Non-pigmented ciliary epithelial cell (primary cell): ENCODE measurements around the gene ZP1.
A peak's percentile ranks its signal among the peaks of the same experiment; 100 is the strongest.
"Not testable (repeated sequence)": the region's sequence is repeated elsewhere in the genome, so short reads cannot be mapped to it uniquely, and the experiment has no call there.

Source experiments
- DNase-seq: peaks from one replicate; pipeline ENCODE4 v3.0.0-alpha.2; 2010; ENCODE audit warnings: low read depth

ZP1 gene, protein sequence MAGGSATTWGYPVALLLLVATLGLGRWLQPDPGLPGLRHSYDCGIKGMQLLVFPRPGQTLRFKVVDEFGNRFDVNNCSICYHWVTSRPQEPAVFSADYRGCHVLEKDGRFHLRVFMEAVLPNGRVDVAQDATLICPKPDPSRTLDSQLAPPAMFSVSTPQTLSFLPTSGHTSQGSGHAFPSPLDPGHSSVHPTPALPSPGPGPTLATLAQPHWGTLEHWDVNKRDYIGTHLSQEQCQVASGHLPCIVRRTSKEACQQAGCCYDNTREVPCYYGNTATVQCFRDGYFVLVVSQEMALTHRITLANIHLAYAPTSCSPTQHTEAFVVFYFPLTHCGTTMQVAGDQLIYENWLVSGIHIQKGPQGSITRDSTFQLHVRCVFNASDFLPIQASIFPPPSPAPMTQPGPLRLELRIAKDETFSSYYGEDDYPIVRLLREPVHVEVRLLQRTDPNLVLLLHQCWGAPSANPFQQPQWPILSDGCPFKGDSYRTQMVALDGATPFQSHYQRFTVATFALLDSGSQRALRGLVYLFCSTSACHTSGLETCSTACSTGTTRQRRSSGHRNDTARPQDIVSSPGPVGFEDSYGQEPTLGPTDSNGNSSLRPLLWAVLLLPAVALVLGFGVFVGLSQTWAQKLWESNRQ

DNA sequence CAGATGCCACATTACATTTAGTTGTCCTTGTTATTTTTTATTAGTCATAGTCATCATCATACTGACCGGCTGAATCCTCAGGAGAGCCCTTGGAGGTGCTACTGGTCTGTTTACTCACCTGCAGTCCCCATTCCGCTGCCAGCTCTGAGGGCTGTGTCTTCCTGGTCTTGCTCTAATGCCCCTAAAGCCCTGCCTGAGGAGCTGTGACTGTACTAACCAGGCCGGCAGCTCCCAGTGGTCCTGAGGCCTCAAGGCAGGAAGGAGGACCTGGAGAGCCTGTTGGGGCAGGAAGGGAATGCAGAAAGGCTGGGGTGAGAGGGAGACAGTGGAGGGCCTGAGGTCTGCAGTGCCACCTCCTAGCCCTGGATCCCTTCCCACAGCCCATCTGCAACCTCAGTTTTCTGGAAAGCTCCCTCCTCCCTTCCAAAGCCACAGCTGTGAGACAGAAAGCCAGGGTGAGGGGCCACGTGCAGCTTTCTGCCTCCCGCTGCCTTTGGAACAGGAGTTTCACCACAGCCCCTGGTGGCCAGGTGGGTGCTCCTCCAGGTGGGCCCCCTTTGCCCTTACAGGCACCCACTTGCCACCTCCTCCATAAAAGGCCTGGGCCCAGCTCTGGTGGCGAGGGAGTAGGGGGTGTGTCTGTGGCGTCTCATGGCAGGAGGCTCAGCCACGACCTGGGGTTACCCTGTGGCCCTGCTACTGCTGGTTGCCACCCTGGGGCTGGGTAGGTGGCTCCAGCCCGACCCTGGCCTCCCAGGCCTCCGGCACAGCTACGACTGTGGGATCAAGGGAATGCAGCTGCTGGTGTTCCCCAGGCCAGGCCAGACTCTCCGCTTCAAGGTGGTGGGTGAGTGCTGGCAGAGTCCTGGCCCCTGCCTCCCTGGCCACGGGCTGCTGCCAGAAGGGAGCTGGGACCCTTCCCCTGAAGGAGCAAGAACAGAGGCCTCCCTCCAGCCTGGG is at the start of gene ZP1:
Gene ZP1 (plus strand): TSS at position 632 of the 960 bp plus-strand sequence. CDS start 20 bp downstream, at position 652.
- no peak for DNase-seq

DNA sequence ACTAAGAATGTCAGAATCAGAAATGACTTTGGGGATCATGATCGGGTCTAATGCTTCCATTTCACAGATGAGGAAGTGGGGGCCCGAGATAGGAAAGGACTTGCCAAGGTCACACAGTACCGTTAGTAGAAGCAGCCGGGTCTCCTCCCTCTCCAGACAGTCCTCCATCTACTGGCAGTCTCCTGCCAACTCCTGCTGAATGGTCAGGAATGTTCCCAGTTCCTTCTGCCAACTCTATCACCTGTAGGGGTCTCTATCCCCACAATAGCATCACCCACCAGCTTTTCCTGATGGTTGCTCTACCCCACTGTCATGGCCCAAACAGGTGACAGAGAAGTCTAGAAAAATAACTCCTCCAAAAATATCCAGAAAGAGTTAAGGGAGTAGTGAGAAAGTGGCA is 49.3 kb upstream of the ZP1 start:
- DNase-seq: no peak

DNA sequence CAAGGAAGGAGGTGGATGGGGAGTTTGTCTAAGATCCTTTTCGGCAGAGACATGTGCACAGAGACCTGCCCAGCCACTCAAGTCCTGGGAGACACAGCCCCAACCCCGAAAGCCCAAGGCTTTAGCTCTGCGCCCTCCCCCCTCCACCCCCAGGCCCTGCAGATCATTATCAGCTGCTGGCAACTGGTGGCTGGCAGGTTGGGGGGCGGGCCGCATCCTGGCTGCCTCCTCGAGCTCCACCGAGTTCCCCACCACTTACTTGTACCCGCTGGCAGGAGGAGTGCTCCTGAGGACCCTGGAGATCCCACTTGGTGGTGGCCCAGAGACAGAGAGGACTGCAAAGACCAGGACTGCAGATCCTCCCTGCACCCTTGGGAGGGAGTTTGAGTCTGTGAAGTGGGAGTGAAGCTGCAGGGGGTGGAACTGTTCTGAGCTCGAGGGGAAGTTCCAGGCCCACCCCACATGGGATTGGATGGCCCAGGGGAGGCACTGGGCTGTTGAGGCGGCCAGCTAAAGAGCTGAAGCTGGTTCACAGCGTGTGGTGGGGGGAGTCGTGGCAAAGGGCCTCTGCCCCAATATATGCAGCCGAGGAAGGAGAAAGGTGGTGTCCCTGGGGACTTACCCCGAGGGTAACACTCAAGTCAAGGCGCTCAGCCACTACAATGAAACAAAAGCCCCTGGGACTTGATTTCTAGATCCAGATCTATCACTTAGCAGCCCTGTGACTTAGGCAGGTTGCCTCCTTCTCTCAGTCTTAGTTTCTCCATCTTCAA is 45.3 kb upstream of the ZP1 start:
- DNase-seq: no peak

DNA sequence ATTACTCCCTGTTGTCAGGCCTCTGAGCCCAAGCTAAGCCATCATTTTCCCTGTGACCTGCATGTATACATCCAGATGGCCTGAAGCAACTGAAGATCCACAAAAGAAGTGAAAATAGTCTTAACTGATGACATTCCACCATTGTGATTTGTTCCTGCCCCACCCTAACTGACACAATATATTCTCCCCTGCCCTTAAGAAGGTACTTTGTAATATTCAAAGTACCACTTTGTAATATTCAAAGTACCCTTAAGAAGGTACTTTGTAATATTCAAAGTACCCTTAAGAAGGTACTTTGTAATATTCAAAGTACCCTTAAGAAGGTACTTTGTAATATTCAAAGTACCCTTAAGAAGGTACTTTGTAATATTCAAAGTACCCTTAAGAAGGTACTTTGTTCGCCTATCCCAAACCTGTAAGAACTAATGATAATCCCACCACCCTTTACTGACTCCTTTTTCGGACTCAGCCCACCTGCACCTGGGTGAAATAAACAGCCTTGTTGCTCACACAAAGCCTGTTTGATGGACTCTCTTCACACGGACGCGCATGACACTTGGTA is 43.5 kb upstream of the ZP1 start:
- DNase-seq: not testable (repeated sequence)

DNA sequence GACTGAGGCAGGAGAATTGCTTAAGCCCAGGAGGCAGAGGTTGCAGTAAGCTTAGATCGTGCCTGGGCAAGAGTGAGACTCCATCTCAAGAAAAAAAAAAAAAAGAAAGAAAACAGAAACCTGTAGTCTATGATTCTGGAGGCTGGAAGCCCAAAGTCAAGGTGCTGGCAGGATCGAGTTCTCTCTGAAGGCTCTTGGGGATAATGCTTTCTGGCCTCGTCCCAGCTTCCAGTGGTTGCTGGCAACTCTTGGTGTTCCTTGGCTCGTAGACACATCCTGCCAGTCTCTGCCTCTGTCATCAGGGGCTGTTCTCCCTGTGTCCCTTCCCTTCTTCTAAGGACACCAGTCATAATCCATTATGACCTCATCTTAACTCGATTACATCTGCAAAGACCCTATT is 42.2 kb upstream of the ZP1 start:
- DNase-seq: no peak

DNA sequence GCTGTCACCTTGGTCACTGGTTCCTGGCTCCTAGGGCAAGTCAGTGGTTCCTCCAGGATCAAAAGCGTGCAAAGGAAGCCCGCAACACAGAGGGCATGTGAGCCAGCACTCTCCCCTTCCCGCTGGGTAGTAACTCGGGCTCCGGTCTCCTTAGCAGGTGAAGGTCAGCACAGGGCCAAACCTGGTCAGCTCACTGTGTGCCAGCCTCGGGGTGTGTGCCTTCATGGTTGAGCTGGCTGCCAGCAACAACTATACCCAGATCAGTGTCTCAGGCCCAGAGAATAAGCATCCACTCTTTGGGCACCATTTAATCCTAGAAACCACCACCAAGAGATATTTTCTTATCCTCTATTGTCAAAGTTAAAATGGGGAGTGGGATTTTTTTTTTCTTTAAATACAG is 41.6 kb upstream of the ZP1 start:
- no peak for DNase-seq

DNA sequence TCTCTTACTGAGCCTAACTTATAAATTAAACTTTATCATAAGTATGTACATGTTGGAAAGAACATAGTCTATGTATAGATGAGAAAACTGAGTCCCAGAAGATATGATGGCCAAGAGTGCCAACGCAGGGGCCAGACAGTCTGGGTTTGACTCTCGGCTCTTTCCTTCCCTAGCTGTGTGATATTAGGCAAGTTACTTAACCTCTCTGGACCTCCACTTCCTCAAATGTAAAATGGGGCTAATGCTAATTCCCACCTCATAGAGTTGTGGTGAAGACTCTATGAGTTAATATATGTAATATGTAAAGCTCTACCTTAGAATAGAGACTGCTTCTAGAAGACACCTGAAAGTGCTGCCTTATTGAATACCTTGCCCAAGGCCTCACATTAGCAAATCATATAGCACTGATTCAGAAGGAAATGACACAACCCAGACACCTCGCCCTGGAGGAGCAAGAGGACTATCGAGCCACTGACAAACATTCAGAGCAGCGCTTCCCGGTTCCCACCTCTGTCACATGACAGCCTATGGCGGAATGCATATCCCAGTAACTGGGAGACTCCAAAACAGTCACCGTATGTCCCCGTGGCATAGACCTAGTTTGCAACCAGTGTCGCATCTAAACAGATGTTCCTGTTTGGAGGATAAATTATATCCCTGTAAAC is 36.7 kb upstream of the ZP1 start:
- DNase-seq: no peak

DNA sequence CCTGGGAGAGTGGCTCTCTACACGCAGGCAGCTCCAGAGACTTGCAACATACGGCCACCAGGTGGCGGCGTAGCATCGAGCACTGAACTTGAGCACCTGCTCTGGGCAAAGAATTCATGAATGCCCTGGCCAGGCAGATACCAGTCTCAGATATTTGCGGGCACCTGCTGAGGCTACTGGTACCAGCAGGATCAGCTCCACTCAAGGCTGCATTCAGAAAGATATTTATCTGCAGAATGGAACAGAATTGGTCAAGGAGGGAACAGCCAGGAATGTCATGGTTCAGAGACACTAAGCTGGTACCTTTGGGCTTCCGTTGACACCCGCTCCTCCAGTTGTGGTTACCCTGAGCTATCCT is 36.2 kb upstream of the ZP1 start:
- DNase-seq: peak; percentile 28

DNA sequence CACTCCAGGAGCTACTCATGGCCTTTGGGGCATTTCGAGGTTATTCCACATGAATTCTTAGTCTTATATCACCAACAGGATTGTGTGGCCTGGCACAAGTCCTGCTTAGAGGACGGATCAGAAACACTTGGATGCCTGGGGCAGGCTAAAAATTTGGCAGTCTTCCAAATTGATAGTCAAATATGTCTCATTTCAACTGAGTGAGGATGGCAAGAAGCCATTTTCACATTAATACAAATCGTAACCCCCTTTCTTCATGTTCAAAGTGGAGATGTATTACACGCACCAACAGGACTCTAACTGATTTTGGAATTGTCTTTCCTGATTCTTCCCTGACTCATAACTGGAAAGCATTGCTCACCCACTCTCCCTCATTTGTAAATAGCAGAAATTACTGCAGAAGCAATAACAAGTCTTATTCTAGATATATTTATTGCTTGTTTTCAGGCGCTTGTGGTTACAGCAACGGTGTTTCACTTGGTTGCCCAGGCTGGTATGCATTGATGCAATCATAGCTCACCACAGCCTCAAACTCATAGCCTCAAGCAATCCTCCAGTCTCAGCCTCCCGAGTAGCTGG is 35.8 kb upstream of the ZP1 start:
- DNase-seq: no peak

DNA sequence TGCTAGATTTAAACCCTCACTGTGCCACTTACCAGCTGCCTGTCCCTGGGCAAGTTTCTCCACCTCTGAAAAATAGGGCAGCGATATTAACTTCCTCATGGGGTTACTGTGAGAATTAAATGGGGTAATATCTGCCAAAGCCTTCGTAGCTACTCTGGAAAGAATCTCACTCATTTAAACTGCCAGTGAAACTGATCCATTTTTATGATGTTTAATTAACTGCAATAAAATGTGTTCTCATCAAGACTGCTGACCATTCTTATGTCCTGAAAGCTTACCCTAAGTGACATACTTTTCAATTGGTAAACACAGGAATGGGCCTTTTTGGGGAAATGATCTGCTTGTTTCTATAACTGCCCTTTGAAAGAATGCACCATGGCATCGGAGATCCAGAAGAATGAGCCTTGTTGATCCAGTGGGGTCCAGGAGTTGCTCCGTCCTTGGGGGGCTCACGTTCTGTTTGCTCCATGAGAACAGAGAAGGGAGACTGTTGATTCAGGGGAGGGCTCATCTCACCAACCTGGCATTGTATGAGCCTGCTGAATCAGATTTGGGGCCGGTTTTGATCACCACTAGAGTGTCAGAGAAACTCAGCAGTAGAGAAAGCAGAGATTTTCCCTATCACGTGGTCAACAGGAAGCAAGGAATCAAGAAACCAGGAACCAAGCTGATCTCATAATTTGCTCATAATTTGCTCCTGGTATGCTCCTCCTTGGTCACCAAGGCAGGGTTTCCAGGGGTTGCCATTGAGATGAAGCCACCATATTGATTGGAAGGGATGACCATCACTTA is 32.4 kb upstream of the ZP1 start:
- DNase-seq: no peak

DNA sequence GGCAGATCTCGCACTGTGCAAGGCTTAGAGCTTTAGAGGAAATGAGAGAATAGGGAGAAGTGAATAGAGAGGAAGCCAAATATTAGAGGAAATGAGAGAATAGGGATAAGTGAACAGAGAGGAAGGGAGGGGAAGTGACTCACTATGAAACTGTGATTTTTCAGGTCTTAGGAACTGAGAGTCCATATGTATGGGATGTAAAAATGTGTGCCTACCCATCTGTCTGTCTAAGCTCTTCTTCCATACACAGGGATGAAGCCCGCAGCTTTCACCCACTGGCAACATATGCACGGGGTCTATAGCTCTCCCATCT is 31.9 kb upstream of the ZP1 start:
- no peak for DNase-seq

DNA sequence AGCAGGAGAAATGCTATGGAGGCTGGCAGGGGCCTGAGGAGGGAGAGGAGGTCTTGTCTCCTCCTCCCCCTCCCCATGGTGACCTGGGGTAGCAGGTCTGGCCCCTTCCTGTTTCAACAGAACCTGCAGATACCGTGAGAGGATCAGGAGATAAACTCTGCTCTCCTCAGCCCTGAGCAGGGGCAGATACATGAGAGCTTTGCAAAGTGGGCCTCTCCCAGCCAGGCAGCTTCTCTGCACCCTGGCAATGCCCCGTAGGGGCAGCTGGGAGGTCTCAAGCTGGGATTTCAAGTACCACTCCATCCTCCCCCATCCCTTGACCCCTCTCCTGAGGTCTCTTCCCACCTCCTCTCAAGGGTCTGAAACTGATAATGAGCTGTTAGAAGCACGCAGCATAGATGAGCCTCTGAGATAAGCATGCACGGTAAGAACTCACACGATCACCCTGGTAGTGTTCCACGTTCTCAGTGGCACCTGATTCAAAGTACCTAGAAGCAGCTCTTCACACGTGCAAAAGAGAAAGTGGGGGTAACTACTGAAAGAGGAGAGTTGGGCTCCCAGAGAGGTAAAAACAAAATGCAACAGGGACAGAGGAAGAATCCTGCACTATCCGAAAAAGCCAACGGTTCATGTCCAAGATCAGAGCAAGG is 30.4 kb upstream of the ZP1 start:
- no peak for DNase-seq

DNA sequence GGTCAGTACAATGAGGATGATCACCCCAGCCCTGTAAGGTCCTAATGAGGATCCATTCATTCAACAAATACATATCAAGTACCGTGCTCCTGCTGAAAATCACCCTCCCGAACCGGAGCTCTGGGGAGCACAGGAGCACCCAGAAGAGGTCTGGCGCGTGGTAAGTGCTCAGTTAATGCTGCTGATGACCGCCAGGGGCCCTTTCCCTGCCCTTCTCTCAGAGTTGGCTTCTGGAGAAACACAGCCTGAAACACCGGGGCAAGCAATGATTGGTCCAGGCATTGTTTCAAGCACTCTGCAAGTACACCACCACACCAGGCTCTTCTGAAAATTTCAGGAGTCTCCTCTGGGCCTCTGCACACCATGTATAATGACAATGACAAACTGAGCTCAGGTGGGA is 29.2 kb upstream of the ZP1 start:
- DNase-seq: no peak

DNA sequence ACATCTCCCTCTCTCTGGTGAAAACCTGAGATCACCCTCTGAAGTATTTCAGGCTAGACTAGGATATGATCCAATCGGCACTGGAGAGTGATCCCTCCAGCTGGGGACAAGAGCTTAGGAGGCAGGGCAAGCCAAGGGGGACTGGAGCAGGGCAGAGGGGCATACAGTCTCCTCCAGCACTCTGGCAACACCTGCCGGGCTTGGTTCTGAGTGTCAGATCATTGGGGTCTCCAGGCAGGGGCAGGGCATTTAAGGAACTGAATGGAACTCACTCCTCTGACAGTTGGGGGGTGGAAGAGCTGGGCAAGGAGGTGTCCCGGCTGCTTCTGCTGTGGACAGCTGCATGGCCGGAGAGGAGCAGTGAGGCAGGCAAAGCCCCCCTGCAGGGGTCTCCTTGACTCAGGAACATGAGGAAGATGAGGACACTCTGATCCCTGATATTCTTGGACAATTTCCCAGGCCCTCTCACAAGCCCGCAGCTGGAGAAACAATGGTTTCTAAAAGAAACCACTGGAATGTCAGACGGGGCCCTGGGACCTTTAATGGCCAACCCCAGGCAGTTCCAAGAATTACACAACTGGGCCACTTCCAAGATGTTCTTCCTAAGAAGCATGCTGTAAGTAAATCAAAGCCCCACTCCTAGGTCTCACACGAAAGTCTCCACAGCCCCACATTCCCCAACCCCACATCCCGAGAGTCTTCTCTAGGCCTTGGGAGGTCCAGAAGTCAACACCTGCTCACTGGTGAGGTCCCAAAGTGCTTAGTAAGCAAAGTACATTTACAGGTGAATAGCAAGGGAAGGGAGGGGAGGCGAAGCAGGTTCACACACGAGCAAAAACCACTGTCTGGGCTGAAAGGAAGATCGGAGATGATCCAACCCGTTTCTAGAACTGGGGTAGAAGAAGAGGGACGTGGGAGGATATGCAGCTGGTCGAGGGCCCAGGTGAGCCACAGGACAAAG is 26.6 kb upstream of the ZP1 start:
- peak; percentile 81 for DNase-seq

DNA sequence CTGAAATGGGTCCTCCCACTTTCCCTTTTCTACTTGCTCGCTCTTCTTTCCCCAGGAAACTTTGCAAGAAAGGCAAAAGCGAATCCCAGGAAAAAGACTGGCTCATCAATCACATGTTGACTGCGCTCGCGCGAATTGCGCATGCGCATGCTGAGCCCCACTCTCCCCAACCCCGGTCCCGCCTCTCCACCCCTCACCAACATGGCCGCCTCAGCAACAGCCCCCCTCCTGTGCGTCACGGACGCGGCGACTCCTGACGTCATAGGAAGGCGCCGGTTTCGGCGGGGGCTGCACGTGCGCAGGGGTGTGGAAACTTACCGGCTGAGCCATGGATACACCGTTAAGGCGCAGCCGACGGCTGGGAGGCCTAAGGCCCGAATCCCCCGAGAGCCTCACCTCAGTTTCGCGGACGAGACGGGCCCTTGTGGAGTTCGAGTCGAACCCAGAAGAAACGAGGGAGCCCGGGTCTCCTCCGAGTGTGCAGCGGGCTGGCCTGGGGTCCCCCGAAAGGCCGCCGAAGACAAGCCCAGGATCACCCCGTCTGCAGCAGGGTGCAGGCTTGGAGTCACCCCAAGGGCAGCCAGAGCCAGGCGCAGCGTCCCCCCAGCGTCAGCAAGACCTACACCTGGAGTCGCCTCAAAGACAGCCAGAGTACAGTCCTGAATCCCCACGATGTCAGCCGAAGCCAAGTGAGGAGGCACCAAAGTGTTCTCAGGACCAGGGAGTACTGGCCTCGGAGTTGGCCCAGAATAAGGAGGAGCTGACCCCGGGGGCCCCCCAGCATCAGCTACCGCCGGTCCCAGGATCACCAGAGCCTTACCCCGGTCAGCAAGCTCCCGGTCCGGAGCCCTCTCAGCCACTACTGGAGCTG is 25.3 kb upstream of the ZP1 start, which contains the start of gene CCDC86:
Gene CCDC86 (plus strand): TSS at position 317 of the 871 bp plus-strand sequence. CDS start 12 bp downstream, at position 329.
- peak; percentile 68 for DNase-seq

DNA sequence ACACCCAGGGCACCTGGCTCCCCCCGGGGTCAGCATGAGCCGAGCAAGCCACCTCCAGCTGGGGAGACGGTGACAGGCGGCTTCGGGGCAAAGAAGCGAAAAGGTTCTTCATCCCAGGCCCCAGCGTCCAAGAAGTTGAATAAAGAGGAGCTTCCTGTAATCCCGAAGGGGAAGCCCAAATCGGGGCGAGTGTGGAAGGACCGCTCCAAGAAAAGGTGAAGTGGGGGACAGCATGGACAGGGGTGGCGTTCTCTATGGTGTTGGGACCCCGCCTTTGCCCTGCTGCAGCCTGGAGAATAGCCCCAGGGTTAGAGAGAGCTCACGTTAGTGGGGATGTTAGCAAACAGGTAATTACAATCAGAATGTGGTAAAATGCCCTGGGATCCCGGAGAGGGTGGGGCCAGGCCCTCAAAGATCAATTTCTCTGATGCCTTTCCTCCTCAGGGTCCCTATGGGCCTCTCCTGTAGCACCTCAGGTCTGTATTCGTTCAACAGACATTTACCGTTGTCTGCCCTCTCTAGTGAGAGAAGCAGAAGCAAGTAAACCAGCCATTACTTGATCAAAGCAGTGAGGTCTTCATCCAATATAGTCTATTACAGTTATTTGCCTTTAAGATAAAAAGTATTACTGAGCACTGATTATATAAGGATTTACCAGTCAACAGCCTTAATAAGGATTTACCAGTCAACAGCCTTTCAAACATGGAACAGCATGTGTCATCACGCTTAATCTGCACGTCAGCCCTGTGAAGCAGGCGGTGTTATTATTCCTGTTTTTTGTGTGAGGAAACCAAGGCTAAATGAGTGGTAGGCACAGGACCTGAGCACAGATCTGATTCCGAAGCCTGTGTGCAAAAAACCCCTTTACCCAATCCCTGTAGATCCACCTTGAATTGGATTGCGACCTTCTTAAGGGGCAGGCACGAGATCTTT is 24.4 kb upstream of the ZP1 start:
- no peak for DNase-seq
